Skin epidermis (tissue), 12 donors: Measurements from ENCODE around the gene SUGCT.
"Not testable (repeated sequence)": the region's sequence is repeated elsewhere in the genome, so short reads cannot be mapped to it uniquely, and the experiment has no call there.

ENCODE experiments used
- H3K27ac ChIP-seq, 21 experiments: fragments of 200-600 bp; sonication (generic) in 11 of 21; one replicate each; pipeline ENCODE4 v1.5.0; 2020; ENCODE audit warnings: mild to moderate bottlenecking in 3 of 21, inconsistent platforms in 2 of 21, moderate library complexity in 2 of 21
- H3K4me3 ChIP-seq, 7 experiments: fragments of 200-600 bp; sonication (generic) in 2 of 7; one replicate each; pipeline ENCODE4 v1.5.0; 2020; ENCODE audit warnings: inconsistent platforms in 2 of 7, mild to moderate bottlenecking in 2 of 7, moderate library complexity in 1 of 7

SUGCT gene

DNA sequence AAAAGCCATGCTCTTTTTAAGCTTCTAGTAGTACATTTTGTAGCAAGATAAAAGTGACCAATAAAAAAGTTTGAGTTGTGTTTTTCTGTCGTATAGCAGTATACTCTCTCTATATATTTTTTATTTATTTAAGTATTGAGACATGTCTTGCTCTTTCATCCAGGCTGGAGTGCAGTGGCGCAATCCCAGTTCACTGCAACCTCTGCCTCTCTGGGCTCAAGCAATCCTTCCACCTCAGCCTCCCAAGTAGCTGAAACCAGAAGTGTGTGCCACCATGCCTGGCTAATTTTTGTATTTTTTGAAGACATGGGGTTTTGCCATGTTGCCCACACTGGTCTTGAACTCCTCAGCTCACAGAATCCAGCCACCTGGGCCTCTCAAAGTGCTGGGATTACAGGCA lies 2.8 kb downstream of the SUGCT start:
- Histone ChIP-seq H3K4me3 (no peak overlapping the region), H3K27ac (no peak overlapping the region)

DNA sequence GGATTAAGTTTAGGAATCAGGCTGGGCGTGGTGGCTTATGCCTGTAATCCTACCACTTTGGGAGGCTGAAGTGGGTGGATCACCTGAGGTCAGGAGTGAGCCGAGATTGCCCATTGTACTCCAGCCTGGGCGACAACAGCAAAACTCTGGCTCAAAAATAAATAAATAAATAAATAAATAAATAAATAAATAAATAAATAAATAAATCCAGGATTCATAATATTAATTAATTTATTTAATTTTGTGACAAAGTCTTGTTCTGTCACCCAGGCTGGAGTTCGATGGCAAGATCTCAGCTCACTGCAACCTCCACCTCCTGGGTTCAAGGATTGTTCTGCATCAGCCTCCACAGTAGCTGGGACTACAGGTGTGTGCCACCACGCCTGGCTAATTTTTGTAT lies 4.2 kb downstream of the SUGCT start:
- Histone ChIP-seq H3K4me3 (no peak overlapping the region), H3K27ac (no peak overlapping the region)

GRCh38 chr7:40139891-40140290 lies 5.1 kb downstream of the SUGCT start:
- not testable (repeated sequence) for H3K27ac ChIP-seq, H3K4me3 ChIP-seq

GRCh38 chr7:40141916-40142315 lies 7.1 kb downstream of the SUGCT start:
- H3K4me3 ChIP-seq, H3K27ac ChIP-seq: not testable (repeated sequence)

GRCh38 chr7:40145596-40146130 lies 10.9 kb downstream of the SUGCT start:
- not testable (repeated sequence) for H3K4me3 ChIP-seq, H3K27ac ChIP-seq

- no peak overlapping the region for H3K4me3 ChIP-seq
- no peak overlapping the region for H3K27ac ChIP-seq
Measured at GRCh38 chr7:40147371-40148246, 12.8 kb downstream of the SUGCT start.

DNA sequence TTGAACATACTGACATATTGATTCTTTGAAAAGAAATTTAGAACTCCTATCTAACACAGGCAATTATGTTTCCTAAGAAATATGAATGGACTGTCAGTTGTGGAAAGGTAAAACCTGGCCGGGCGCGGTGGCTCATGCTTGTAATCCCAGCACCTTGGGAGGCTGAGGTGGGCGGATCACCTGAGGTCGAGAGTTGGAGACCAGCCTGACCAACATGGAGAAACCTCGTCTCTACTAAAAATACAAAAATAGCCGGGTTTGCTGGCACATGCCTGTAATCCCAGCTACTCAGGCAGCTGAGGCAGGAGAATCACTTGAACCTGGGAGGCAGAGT lies 13.4 kb downstream of the SUGCT start:
- not testable (repeated sequence) for H3K4me3 ChIP-seq, H3K27ac ChIP-seq

DNA sequence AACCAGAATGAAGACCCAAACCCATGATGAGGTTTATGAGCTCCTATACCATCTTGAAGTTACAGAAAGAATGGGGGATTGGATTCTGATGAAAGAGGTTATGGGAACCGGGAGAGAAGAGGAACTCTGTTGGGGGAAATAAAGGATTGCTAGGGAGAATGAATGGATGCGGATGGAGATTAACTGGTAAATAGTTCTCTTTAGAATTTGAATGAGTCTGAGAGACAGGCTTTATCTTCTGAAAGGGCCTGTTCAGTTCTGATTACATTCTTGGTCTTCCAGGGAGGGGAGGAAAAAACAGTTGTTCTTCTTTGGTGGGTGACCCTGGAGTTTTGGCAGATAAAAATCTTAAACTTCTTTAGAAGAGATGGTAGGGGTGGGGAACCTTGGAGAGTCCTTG lies 13.9 kb downstream of the SUGCT start:
- H3K4me3 ChIP-seq, result no peak overlapping the region
- no peak overlapping the region for H3K27ac ChIP-seq

DNA sequence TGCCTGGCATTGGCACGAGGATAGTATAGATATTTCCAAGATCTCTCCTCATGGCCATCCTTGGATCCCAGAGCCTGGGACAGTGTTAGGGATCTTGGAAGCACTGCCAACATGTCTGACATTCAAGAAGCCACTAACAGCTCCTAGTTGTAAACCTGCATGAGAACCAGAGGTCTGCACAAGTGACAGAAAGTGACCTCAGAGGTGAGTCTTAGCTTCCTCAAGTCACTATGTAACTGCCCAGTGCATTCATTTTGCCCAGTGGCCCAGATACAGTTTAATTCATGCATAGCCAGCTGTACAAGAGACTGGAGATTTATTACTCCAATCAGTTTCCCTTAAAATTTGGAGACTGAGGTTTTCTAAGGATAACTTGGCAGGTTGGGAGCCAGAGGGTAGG lies 16.7 kb downstream of the SUGCT start:
- Histone ChIP-seq H3K4me3 (no peak overlapping the region), H3K27ac (no peak overlapping the region)

DNA sequence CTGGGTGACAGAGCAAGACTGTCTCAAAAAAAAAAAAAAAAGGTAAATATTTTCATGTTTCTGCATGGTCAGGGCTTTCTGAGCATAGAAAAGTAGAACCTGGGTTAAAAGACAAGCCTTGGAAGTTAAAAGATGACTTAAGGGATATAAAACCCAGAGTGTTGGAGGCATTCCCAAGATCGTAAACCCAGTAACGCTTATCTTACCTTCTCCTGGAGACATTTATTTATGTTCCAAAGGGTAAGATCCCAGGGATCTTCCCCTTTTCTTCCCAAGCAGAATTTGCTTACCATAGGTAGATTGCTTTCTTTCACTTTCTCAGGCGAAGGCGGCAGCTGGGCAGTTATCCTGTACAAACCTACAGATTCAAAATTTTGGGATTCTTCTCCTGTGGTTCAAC lies 22.2 kb downstream of the SUGCT start:
- no peak overlapping the region for H3K27ac ChIP-seq
- no peak overlapping the region for H3K4me3 ChIP-seq

DNA sequence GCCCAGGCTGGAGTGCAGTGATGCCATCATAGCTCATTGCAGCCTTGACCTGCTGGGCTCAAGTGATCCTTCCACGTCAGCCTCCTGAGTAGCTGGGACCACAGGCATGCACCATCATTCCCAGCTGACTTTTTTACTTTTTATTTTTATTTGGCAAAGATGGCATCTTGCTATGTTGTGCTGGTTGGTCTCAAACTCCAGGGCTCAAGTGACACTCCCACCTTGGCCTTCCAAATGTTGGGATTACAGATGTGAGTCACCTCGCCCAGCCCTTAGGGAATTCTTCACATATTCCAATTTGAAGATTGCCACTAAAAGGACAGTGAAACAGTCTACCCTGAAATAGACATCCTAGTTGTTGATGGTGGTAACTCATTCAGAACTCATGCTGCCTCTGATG lies 27.7 kb downstream of the SUGCT start:
- H3K27ac ChIP-seq, result no peak overlapping the region
- H3K4me3 ChIP-seq, result no peak overlapping the region

- no peak overlapping the region for H3K27ac ChIP-seq
- H3K4me3 ChIP-seq, result no peak overlapping the region
Measured at GRCh38 chr7:40165216-40165615, 30.4 kb downstream of the SUGCT start.

DNA sequence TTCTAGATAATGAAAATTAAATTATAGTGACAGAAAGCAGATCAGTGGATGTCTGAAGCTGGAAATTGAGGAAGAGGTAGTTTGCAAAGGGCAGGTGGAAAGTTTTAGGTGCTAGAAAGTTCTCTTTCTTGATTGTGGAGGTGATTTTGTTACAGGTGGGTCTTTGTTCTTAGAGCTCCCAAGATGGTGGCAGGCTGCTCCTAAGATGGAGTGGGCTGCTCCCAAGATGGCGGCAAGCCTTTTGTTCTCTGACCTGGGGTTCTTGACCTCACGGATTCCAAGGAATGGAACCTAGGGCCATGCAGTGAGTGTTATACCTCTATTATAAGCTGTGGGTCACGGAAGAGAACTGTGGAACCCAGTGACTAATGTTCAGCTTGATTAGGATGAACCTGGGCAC lies 32.5 kb downstream of the SUGCT start:
- no peak overlapping the region for H3K4me3 ChIP-seq
- no peak overlapping the region for H3K27ac ChIP-seq

DNA sequence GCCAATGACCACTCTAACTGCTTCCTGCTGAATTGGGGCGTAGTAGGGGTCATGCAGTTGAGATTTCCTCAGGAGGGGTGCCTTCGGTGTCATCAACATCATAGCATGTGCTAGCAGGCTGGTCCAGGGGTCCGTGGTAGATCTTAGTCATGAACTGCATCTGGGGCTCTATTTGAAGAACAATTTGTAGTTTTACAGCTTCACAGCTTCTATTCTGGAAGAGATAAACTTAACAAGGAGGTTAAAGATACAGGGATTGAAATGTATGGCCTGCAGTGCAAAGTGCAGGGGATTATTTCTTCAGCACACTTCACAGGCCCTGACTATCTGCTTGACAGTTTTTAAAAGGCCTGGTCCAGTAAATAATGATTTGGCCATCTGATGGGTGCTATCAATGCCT lies 33.5 kb downstream of the SUGCT start:
- not testable (repeated sequence) for H3K4me3 ChIP-seq, H3K27ac ChIP-seq

DNA sequence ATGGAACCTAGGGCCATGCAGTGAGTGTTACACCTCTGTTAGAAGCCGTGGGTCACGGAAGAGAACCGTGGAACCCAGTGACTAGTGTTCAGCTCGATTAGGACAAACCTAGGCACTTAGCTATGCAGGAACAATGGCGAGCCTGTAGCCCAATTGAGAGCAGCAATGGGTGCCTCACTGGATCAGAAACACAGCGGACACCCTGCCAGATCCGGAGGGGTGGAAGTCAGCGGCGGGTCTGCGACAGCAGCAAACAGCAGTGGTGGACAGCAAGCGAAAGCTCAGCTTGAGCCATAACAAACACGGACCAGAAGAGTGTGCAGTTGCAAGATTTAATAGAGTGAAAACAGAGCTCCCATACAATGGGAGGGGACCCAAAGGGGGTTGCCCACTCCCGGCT lies 38.3 kb downstream of the SUGCT start:
- H3K27ac ChIP-seq, H3K4me3 ChIP-seq: not testable (repeated sequence)

- not testable (repeated sequence) for H3K27ac ChIP-seq, H3K4me3 ChIP-seq
Measured at GRCh38 chr7:40175256-40175655, 40.5 kb downstream of the SUGCT start.

GRCh38 chr7:40175725-40176510 lies 41.1 kb downstream of the SUGCT start:
- H3K27ac ChIP-seq, result peak overlapping the region in 1 of 21 experiments; percentile 7
- H3K4me3 ChIP-seq, result no peak overlapping the region

- H3K4me3 ChIP-seq, result no peak overlapping the region
- H3K27ac ChIP-seq, result no peak overlapping the region
Measured at GRCh38 chr7:40177071-40177470, 42.3 kb downstream of the SUGCT start.

- Histone ChIP-seq H3K27ac (no peak overlapping the region), H3K4me3 (no peak overlapping the region)
Measured at GRCh38 chr7:40182452-40182851, 47.6 kb downstream of the SUGCT start.

DNA sequence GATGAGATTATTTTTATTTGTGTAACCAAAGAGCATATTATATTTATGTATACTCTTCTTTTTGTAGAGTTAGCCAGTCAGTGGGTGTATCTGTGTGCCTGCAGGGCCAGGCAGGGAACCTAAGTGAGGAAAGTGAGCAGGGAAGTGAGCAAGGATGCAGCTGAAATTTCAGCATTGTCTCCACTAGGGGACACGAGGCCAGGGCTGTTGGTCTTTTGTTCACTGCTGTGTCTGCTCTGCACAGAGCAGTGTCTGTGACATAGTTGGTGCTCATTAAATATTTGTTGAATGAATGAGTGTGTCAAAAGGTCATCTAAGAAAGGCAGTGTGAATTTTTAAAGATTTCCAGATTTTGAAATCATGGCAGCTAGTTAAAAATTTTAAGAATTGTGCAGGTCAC lies 51.8 kb downstream of the SUGCT start:
- no peak overlapping the region for H3K4me3 ChIP-seq

GRCh38 chr7:40192036-40192435 lies 57.2 kb downstream of the SUGCT start:
- Histone ChIP-seq H3K4me3 (no peak overlapping the region), H3K27ac (peak overlapping the region in 1 of 21 experiments; percentile 49)

More for the DNA sequence above, 51.8 kb downstream of the SUGCT start:
- no peak overlapping the region for H3K27ac ChIP-seq
